Chondrocyte (in vitro differentiated cells): ENCODE results near the gene GGACT. TPM values are rescaled to one million over a fixed set of nuclear protein-coding genes. Genes with fewer than 3 reads are reported as not detected.

ENCODE experiments used
- DNase-seq: peaks from one replicate; pipeline ENCODE4 v3.0.0; 2021; ENCODE audit warnings: mixed read lengths, low spot score
- H3K27ac Mint-ChIP-seq: one replicate; pipeline ENCODE4 v1.8.0; 2021; ENCODE audit warnings: mild to moderate bottlenecking, moderate library complexity, mixed read lengths; ENCODE audit not compliant: unreplicated experiment
- H3K27me3 Mint-ChIP-seq: 2 replicates; pipeline ENCODE4 v1.8.0; 2021; ENCODE audit warnings: low read depth, mixed read lengths
- H3K36me3 Mint-ChIP-seq: 2 replicates; pipeline ENCODE4 v1.8.0; 2021; ENCODE audit warnings: low read depth, mixed read lengths
- H3K4me1 Mint-ChIP-seq: 2 replicates; pipeline ENCODE4 v1.8.0; 2021; ENCODE audit warnings: low read depth, mild to moderate bottlenecking, mixed read lengths
- H3K4me3 Mint-ChIP-seq: one replicate; pipeline ENCODE4 v1.8.0; 2021; ENCODE audit warnings: mild to moderate bottlenecking, moderate library complexity, mixed read lengths; ENCODE audit not compliant: unreplicated experiment
- H3K9me3 Mint-ChIP-seq: 2 replicates; pipeline ENCODE4 v1.8.0; 2021; ENCODE audit warnings: low read depth, mixed read lengths
- total RNA-seq: library from RNA; stranded (reverse); gene quantifications from 3 replicates; pipeline ENCODE4 v1.2.1, GENCODE V29; 2021
- TF ChIP-seq, protein P1 (sequence below): fragments of 200-600 bp; sonication (generic); IDR thresholded peaks from 2 replicates; pipeline ENCODE4 v1.5.0; 2021; ENCODE audit warnings: antibody characterized with exemption, mild to moderate bottlenecking, moderate library complexity

GGACT gene
- total RNA-seq, 1 donor from 2014 or later, result 11.3 TPM

DNA sequence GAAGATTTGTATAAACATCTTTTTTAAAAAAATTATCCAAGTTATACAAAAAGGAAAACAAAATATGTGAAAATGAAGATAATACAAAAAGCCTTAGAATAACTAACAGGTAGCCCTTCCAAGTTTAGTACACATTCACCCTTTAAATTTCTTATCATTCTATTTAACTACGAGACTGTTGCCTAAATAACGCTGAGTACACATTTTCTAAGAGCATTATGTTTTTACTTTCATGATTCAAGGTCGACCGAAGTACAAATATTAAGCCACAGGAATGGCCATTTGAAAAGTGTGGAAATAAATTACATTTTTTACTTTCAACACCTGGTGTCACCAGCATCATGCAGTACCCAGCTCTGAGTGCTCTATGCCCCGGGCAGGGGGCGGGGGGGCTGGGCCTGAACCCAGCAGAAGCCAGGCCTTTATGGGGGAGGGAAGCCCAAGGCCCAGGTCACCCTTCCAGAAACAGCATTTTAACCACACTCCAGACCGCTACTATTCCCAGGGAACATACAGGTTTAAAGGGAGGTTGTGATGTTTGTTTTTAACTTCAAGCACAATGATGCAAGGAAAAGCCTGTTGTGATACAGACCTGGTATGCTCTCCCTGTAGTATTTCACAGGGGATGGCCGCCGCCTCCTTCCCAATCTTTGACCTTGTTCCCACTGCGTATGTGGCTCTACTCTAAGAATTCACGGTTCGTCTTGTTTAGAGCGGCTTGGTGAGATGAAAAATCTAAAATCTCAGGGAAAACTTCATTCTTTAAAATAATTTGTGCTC lies 24.0 kb downstream of the GGACT start:
- H3K4me3 Mint-ChIP-seq, result no peak overlapping the region
- no peak for DNase-seq
- H3K27ac Mint-ChIP-seq, result no peak overlapping the region
- H3K27me3 Mint-ChIP-seq, result no peaks in the 10 kb centered on the region
- TF ChIP-seq, protein P1, sequence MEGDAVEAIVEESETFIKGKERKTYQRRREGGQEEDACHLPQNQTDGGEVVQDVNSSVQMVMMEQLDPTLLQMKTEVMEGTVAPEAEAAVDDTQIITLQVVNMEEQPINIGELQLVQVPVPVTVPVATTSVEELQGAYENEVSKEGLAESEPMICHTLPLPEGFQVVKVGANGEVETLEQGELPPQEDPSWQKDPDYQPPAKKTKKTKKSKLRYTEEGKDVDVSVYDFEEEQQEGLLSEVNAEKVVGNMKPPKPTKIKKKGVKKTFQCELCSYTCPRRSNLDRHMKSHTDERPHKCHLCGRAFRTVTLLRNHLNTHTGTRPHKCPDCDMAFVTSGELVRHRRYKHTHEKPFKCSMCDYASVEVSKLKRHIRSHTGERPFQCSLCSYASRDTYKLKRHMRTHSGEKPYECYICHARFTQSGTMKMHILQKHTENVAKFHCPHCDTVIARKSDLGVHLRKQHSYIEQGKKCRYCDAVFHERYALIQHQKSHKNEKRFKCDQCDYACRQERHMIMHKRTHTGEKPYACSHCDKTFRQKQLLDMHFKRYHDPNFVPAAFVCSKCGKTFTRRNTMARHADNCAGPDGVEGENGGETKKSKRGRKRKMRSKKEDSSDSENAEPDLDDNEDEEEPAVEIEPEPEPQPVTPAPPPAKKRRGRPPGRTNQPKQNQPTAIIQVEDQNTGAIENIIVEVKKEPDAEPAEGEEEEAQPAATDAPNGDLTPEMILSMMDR, result peak; percentile 31
- H3K9me3 Mint-ChIP-seq, result peaks cover 8% of the 10 kb centered on the region
- H3K36me3 Mint-ChIP-seq, result peaks cover 11% of the 10 kb centered on the region
- peaks cover 13% of the 10 kb centered on the region for H3K4me1 Mint-ChIP-seq

DNA sequence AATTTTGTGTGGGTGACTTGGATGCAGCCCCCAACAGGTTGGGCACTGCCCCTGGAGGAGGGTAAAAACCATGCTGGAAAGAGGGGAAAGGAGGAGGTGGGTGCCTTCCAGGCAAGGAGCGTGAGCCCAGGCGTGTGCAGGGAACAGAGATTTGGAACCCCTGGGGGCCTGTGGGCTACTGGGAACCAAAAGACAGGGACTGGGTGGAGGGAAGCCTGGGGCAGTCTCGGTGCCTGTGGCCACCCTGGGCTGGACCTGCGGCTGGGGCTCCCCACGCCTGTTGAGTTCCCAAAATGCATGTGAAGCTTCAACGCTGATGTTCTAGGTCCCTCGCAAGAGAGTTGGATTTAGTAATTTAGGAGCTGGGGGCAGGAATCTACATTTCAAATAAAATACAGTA lies 24.8 kb downstream of the GGACT start:
- H3K4me1 Mint-ChIP-seq, result peaks cover 13% of the 10 kb centered on the region
- H3K27me3 Mint-ChIP-seq, result no peaks in the 10 kb centered on the region
- peaks cover 8% of the 10 kb centered on the region for H3K9me3 Mint-ChIP-seq
- TF ChIP-seq, protein P1, result no peak
- no peak overlapping the region for H3K4me3 Mint-ChIP-seq
- DNase-seq, result no peak
- no peak overlapping the region for H3K27ac Mint-ChIP-seq
- peaks cover 11% of the 10 kb centered on the region for H3K36me3 Mint-ChIP-seq

DNA sequence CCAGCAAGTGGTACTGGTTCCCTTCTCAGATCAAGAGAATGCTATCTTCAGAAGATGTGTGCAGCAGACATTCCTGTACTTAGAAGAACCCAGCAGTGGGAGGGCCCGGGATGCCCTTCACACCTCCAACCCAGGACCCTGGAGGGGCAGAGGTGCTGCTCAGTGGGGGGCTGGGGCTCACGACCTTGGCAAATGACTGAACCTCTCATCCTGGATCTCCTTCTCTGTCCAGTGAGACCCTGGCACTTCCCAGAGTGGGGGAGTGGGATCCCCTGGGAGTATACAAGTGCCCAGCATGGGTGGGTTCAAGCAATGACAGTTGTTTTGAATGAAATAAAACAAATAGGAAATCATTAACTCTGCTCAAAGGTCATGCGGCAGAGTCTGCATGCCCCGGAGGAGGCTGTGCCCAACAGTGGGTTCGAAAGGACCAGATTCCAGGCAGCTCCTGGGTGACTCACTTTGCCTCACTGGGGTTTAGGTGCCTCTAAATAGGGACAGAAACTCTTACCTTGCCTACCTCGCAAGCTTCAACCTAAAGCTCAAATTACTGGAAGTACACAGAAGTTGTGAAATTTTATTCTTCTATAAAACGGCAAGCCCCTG lies 26.9 kb downstream of the GGACT start:
- H3K4me1 Mint-ChIP-seq, result peaks cover 13% of the 10 kb centered on the region
- no peak for DNase-seq
- no peak overlapping the region for H3K27ac Mint-ChIP-seq
- peaks cover 8% of the 10 kb centered on the region for H3K36me3 Mint-ChIP-seq
- no peaks in the 10 kb centered on the region for H3K27me3 Mint-ChIP-seq
- H3K9me3 Mint-ChIP-seq, result peaks cover 8% of the 10 kb centered on the region
- TF ChIP-seq, protein P1, result no peak
- H3K4me3 Mint-ChIP-seq, result no peak overlapping the region

DNA sequence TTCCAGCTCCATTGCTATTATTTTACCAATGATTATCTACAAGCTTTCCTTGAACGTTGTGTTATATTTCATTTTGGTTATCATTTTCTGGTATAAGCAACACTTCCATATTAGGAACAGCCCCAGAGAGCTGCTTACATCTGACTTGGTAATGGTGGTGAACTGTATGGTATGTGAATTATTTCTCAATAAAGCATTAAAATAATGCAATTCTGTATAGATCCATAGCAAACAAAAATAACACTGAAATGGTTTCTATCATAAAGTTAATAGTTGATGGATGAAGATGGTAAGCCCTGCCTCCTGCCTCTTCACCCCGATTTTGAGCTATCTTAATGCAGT lies 27.5 kb downstream of the GGACT start:
- DNase-seq, result no peak
- peaks cover 5% of the 10 kb centered on the region for H3K9me3 Mint-ChIP-seq
- no peak overlapping the region for H3K27ac Mint-ChIP-seq
- no peaks in the 10 kb centered on the region for H3K27me3 Mint-ChIP-seq
- TF ChIP-seq, protein P1, result no peak
- peaks cover 13% of the 10 kb centered on the region for H3K4me1 Mint-ChIP-seq
- peaks cover 6% of the 10 kb centered on the region for H3K36me3 Mint-ChIP-seq
- no peak overlapping the region for H3K4me3 Mint-ChIP-seq

DNA sequence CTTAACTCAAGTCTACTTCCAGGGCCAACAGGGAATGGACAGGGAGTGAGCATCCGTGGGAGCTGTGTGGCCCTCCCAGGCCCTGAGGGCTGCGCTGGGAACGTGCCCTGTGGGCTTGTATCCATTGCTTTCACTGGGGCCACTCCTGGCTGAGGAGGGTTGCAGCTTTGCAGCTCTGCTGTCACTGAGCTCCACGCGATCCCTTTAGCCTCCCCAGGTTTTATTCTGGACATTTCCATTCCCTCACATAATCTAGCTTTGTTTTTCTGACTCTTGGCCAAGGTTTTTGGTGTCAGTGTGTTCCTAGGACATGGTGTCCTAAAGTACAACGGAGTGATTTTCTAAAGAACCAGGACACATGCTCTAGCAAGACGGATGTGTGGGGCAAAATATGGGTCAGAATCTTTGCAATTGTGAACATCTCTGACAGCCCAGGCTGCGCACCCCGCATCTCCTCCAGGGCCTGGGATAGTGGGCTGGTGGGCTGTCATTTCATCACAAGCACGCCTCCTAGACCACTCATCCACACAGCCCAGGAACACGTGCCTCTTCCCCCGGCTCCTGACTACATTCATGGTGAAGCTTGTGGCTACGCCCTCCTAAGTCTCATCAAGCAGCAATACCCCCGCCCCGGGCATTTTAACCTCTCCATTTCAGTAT lies 28.0 kb downstream of the GGACT start:
- TF ChIP-seq, protein P1, result no peak
- H3K4me3 Mint-ChIP-seq, result no peak overlapping the region
- no peaks in the 10 kb centered on the region for H3K27me3 Mint-ChIP-seq
- peaks cover 3% of the 10 kb centered on the region for H3K36me3 Mint-ChIP-seq
- no peak for DNase-seq
- H3K9me3 Mint-ChIP-seq, result peaks cover 2% of the 10 kb centered on the region
- H3K4me1 Mint-ChIP-seq, result peaks cover 13% of the 10 kb centered on the region
- H3K27ac Mint-ChIP-seq, result no peak overlapping the region
